ENCODE results near the gene FNDC3B. TPM values are rescaled to one million over a fixed set of nuclear protein-coding genes. Genes with fewer than 3 reads are reported as not detected.

The FNDC3B gene
- total RNA-seq, 1 donor from 2014 or later = 24.7 TPM

GRCh38 chr3:172107403-172107802 lies 68.0 kb downstream of the FNDC3B start:
- DNase-seq (ENCODE audit: low spot score) = peak; percentile 55
- intact Hi-C loops (cut with micrococcal nuclease) = loop anchor here (1.0 to 10.0 kb wide), 12 partner anchors 12 to 485 kb away; partner anchors contain the start of genes FNDC3B and TMEM212
- Mint-ChIP-seq H3K4me3 (ENCODE audit: low read depth) (peak overlapping the region; percentile 75), H3K9me3 (no peaks in the 10 kb centered on the region), H3K4me1 (ENCODE audit: low read depth) (peaks cover 62% of the 10 kb centered on the region), H3K27ac (peak overlapping the region; percentile 90), H3K36me3 (ENCODE audit: low read depth) (peaks cover 5% of the 10 kb centered on the region), H3K27me3 (ENCODE audit: low read depth) (no peaks in the 10 kb centered on the region)

DNA sequence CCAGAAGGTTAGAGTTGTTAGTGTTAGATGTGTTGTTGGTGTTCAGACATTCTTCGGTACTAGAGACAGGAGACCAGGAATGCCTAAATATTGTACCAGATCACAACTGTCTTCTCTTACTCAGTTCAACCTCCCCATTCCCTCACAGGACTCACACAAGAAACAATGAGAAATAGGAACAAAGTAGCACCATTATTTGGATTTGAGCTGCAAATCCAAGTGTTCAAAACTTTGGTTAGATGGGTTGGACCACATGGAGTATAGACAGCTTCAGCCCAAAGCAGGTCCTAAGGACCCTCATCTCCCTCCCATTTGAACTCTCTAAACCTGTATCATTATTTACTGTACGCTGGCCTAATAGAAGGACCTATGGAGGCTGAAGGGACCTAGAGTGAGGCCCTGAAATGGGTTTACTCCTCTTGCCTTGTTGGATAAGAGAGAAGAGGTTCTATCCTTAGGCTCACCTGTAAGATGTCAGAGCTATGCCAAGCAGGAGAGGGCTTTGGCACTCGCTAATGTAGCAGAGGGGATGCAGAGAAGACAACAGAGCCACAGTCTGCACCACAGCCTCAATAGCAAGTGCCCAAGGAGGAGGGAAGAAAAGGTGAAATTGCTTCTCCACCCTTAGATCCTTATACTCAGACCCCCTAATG lies 70.9 kb downstream of the FNDC3B start:
- no peaks in the 10 kb centered on the region for H3K27me3 Mint-ChIP-seq (ENCODE audit: low read depth)
- peaks cover 19% of the 10 kb centered on the region for H3K36me3 Mint-ChIP-seq (ENCODE audit: low read depth)
- DNase-seq (ENCODE audit: low spot score) = no peak
- intact Hi-C loops (cut with micrococcal nuclease) = no loop called here
- H3K4me3 Mint-ChIP-seq (ENCODE audit: low read depth) = no peak overlapping the region
- no peaks in the 10 kb centered on the region for H3K9me3 Mint-ChIP-seq
- H3K4me1 Mint-ChIP-seq (ENCODE audit: low read depth) = peaks cover 47% of the 10 kb centered on the region
- H3K27ac Mint-ChIP-seq = no peak overlapping the region

DNA sequence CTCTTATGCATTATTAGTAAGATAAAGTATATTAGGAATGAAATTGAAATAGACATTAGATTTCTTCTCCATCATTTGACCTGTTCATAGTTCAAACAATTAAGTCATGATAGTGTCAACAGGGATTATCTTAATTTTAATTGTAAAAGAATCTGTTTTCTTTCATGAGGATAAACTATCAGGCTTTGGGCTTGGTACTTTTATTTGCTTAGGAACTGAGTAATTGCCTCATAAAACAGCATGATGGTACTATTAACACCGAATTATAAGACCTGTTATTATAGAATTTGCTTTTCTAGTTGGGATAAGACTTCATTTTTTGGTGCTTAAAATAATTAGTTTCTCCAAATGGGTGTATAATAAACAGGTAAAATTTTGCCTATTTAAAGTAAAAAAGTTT lies 71.8 kb downstream of the FNDC3B start:
- intact Hi-C loops (cut with micrococcal nuclease) = no loop called here
- Mint-ChIP-seq H3K9me3 (no peaks in the 10 kb centered on the region), H3K4me1 (ENCODE audit: low read depth) (peaks cover 40% of the 10 kb centered on the region), H3K27ac (no peak overlapping the region), H3K27me3 (ENCODE audit: low read depth) (no peaks in the 10 kb centered on the region), H3K36me3 (ENCODE audit: low read depth) (peaks cover 19% of the 10 kb centered on the region), H3K4me3 (ENCODE audit: low read depth) (no peak overlapping the region)
- DNase-seq (ENCODE audit: low spot score) = no peak

DNA sequence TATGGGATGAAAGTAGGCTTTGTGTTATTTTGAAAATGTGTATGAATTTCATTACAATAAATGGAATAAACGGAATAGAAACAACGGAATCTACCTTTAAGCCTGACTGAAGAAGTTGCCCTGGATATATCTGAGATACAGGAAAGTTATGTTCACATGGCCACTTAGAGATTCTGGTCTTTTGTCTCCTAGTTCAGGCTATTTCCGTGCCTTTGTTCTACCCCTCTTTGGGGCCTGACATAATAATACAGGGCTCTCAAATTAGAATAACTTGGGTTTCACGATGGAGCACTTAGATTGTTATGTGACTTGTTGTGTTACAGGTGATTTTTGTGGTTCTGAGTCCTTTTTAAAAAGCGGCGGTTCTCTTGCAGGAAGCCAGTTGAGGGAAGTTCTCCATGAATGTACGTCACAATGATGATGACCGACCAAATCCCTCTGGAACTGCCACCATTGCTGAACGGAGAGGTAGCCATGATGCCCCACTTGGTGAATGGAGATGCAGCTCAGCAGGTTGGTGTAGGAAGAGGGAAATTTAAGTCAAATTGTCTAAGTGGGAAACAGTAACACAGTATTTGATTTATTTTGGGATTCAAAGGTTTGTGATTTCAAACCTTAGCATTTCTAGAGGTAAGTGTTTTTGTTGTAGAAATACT lies 72.8 kb downstream of the FNDC3B start:
- no peaks in the 10 kb centered on the region for H3K27me3 Mint-ChIP-seq (ENCODE audit: low read depth)
- H3K4me3 Mint-ChIP-seq (ENCODE audit: low read depth) = no peak overlapping the region
- peaks cover 30% of the 10 kb centered on the region for H3K4me1 Mint-ChIP-seq (ENCODE audit: low read depth)
- no peaks in the 10 kb centered on the region for H3K9me3 Mint-ChIP-seq
- intact Hi-C loops (cut with micrococcal nuclease) = no loop called here
- no peak overlapping the region for H3K27ac Mint-ChIP-seq
- H3K36me3 Mint-ChIP-seq (ENCODE audit: low read depth) = peaks cover 19% of the 10 kb centered on the region
- no peak for DNase-seq (ENCODE audit: low spot score)

DNA sequence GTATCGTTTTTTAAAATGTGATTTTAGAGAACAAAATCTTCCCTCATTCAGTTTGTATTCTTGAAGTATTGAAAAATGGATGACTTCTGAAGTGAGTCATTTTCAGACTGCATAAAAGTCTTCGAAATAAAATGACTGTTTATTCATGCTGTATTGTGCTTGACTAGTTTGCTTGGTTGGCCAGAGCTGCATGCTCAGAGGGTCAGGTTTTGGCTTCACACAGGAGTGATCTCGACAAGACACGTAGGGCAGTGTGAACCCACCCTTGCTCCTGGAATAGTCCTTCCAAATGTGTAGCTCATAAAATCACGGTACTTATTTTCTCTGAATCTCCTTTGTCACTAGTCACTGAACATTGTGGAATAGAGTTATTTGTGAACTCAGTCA lies 73.3 kb downstream of the FNDC3B start:
- Mint-ChIP-seq H3K9me3 (no peaks in the 10 kb centered on the region), H3K4me1 (ENCODE audit: low read depth) (peaks cover 25% of the 10 kb centered on the region), H3K36me3 (ENCODE audit: low read depth) (peaks cover 21% of the 10 kb centered on the region), H3K4me3 (ENCODE audit: low read depth) (no peak overlapping the region), H3K27ac (no peak overlapping the region), H3K27me3 (ENCODE audit: low read depth) (no peaks in the 10 kb centered on the region)
- intact Hi-C loops (cut with micrococcal nuclease) = no loop called here
- no peak for DNase-seq (ENCODE audit: low spot score)

DNA sequence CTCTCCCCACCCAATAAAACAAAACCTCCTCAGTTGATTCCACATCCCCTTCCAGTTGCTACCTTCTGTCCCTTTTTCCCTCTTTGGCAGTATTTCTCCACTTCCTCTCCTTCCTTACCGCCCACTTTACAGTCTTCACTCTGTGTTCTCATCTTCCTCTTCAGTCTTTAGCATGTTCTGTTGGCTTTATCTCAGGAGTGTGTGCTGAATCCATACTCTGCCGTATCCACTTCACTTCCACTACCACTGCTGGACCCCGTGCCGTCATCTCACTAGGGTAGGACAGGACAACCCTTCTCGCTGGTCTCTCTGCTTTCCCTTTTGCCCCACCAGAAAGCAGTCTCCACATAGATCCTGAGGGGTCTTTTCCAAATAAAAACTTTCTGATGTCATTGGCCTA lies 74.3 kb downstream of the FNDC3B start:
- no peak overlapping the region for H3K4me3 Mint-ChIP-seq (ENCODE audit: low read depth)
- H3K9me3 Mint-ChIP-seq = no peaks in the 10 kb centered on the region
- H3K4me1 Mint-ChIP-seq (ENCODE audit: low read depth) = peaks cover 17% of the 10 kb centered on the region
- intact Hi-C loops (cut with micrococcal nuclease) = no loop called here
- H3K27ac Mint-ChIP-seq = no peak overlapping the region
- H3K36me3 Mint-ChIP-seq (ENCODE audit: low read depth) = peaks cover 27% of the 10 kb centered on the region
- no peaks in the 10 kb centered on the region for H3K27me3 Mint-ChIP-seq (ENCODE audit: low read depth)
- no peak for DNase-seq (ENCODE audit: low spot score)

DNA sequence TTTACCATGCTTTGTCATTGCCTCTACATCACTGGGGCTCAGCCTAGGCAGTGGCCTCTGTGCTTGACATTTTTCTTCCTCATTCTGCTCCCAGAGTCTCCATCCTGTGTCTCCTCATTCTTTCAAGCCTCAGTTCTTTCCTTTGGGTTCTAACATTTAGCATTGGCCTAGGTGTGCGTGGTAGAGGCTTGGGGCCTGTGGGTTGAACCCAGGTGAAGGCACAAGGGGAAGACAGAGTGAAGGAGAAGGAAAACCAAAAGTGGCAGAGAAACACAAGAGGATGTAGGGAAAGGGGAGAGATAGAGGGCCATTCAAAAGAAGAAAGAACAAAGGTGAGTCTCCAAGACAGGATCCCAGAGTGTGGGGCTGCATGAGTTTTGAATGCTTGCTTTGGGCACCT lies 75.7 kb downstream of the FNDC3B start:
- intact Hi-C loops (cut with micrococcal nuclease) = no loop called here
- H3K4me1 Mint-ChIP-seq (ENCODE audit: low read depth) = peaks cover 8% of the 10 kb centered on the region
- no peak for DNase-seq (ENCODE audit: low spot score)

DNA sequence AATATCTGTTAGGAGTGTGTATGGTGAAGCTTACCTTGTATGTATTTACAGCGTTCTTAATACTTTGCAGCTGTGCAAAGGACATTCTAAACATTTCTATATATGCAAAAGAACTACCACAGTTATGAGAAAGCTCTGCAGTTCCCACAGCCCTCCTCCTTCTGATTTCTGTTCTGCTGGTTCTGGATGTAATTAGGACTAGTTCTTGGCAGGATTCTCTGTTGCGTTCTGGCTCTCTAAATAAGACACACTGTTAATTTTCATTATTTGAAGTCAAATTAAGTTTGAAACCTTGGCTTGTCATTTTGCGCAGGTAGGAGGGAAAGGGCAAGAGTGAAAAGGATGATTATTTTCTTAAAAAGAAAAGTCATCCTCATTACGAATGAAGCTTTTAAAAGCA lies 76.4 kb downstream of the FNDC3B start:
- Mint-ChIP-seq H3K27me3 (ENCODE audit: low read depth) (no peaks in the 10 kb centered on the region), H3K27ac (no peak overlapping the region), H3K4me1 (ENCODE audit: low read depth) (peaks cover 8% of the 10 kb centered on the region), H3K4me3 (ENCODE audit: low read depth) (no peak overlapping the region), H3K36me3 (ENCODE audit: low read depth) (peaks cover 22% of the 10 kb centered on the region), H3K9me3 (no peaks in the 10 kb centered on the region)
- intact Hi-C loops (cut with micrococcal nuclease) = no loop called here
- DNase-seq (ENCODE audit: low spot score) = no peak

More for the DNA sequence above, 75.7 kb downstream of the FNDC3B start:
- Mint-ChIP-seq H3K27ac (no peak overlapping the region), H3K27me3 (ENCODE audit: low read depth) (no peaks in the 10 kb centered on the region), H3K4me3 (ENCODE audit: low read depth) (no peak overlapping the region), H3K36me3 (ENCODE audit: low read depth) (peaks cover 22% of the 10 kb centered on the region), H3K9me3 (no peaks in the 10 kb centered on the region)

DNA sequence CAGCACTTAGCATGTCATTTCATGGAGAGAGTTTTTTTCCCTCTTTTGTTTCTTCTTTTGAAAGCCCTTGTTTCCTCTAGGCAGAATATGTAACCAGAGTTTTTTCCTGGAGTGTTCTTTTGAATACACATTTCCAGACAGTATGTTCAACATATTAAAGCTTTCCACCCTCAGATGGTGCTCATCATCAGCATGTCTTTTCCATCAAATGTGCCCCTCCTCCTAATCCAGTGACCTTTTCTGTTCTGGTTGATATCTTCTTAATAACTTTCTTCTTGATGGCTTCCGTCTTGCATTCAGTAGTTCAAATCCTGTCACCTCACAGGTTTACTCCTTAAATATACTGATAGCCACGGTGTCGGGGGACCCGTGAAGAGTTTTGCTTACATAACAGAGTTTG lies 78.6 kb downstream of the FNDC3B start:
- DNase-seq (ENCODE audit: low spot score) = no peak
- peaks cover 8% of the 10 kb centered on the region for H3K4me1 Mint-ChIP-seq (ENCODE audit: low read depth)
- H3K36me3 Mint-ChIP-seq (ENCODE audit: low read depth) = peaks cover 18% of the 10 kb centered on the region

GRCh38 chr3:172119266-172119969 lies 80.0 kb downstream of the FNDC3B start:
- no peaks in the 10 kb centered on the region for H3K9me3 Mint-ChIP-seq

More for the DNA sequence above, 78.6 kb downstream of the FNDC3B start:
- H3K9me3 Mint-ChIP-seq = no peaks in the 10 kb centered on the region
- H3K27ac Mint-ChIP-seq = no peak overlapping the region
- intact Hi-C loops (cut with micrococcal nuclease) = no loop called here
- H3K4me3 Mint-ChIP-seq (ENCODE audit: low read depth) = no peak overlapping the region
- H3K27me3 Mint-ChIP-seq (ENCODE audit: low read depth) = no peaks in the 10 kb centered on the region

DNA sequence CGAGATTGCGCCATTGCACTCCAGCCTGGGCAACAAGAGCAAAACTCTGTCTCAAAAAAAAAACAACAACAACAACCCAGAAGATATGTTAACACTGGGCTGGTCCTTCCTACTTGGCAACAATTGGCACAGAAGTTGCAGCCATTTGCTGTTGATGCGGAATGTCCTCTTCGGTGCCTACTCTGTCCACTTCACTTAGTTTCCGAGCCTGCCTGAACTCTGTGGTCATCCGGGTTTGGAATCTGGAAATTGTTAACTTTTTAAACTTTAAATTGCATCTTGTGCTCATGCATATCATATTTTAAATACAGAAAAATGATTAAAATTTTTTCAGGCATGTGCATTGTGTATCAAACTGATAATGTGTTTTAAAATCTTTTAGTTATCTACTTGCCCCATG lies 81.5 kb downstream of the FNDC3B start:
- Mint-ChIP-seq H3K9me3 (no peaks in the 10 kb centered on the region), H3K4me3 (ENCODE audit: low read depth) (no peak overlapping the region), H3K27ac (no peak overlapping the region), H3K4me1 (ENCODE audit: low read depth) (peaks cover 3% of the 10 kb centered on the region), H3K36me3 (ENCODE audit: low read depth) (peaks cover 20% of the 10 kb centered on the region), H3K27me3 (ENCODE audit: low read depth) (no peaks in the 10 kb centered on the region)
- intact Hi-C loops (cut with micrococcal nuclease) = no loop called here
- DNase-seq (ENCODE audit: low spot score) = no peak

More at GRCh38 chr3:172119266-172119969, 80.0 kb downstream of the FNDC3B start:
- H3K36me3 Mint-ChIP-seq (ENCODE audit: low read depth) = peaks cover 11% of the 10 kb centered on the region
- no peak overlapping the region for H3K27ac Mint-ChIP-seq
- no peak overlapping the region for H3K4me3 Mint-ChIP-seq (ENCODE audit: low read depth)
- DNase-seq (ENCODE audit: low spot score) = no peak
- intact Hi-C loops (cut with micrococcal nuclease) = no loop called here
- H3K27me3 Mint-ChIP-seq (ENCODE audit: low read depth) = no peaks in the 10 kb centered on the region
- H3K4me1 Mint-ChIP-seq (ENCODE audit: low read depth) = peaks cover 2% of the 10 kb centered on the region

DNA sequence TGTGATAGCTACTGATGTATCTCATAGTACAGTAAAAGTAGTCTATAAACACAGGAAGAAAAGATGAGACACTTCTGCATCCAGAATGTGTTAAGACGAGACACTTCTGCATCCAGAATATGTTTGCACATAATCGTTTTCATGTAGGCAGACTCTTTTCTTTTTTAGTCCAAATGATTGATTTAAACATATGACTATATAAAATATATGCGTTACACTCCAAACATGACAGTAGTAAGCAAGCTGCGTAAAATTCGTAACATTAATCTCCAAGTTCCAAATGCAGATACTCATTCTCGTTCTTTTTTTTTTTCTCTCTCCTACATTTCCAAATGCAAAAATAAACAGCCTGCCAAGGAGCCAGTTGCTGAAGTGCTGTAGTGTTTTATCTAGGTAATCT lies 82.6 kb downstream of the FNDC3B start:
- H3K4me1 Mint-ChIP-seq (ENCODE audit: low read depth) = peaks cover 13% of the 10 kb centered on the region
- H3K36me3 Mint-ChIP-seq (ENCODE audit: low read depth) = peaks cover 27% of the 10 kb centered on the region
- H3K27me3 Mint-ChIP-seq (ENCODE audit: low read depth) = no peaks in the 10 kb centered on the region
- no peak for DNase-seq (ENCODE audit: low spot score)
- intact Hi-C loops (cut with micrococcal nuclease) = no loop called here
- no peaks in the 10 kb centered on the region for H3K9me3 Mint-ChIP-seq
- no peak overlapping the region for H3K4me3 Mint-ChIP-seq (ENCODE audit: low read depth)
- no peak overlapping the region for H3K27ac Mint-ChIP-seq

- Mint-ChIP-seq H3K27me3 (ENCODE audit: low read depth) (no peaks in the 10 kb centered on the region), H3K36me3 (ENCODE audit: low read depth) (peaks cover 28% of the 10 kb centered on the region), H3K4me1 (ENCODE audit: low read depth) (peaks cover 23% of the 10 kb centered on the region), H3K4me3 (ENCODE audit: low read depth) (no peak overlapping the region), H3K27ac (no peak overlapping the region), H3K9me3 (no peaks in the 10 kb centered on the region)
- intact Hi-C loops (cut with micrococcal nuclease) = no loop called here
- DNase-seq (ENCODE audit: low spot score) = no peak
Observed at GRCh38 chr3:172124271-172124670, 84.9 kb downstream of the FNDC3B start.
